GM21619 (cell line): ENCODE data around the gene C2orf72.
"Not testable (repeated sequence)": the region's sequence is repeated elsewhere in the genome, so short reads cannot be mapped to it uniquely, and the experiment has no call there.

ENCODE experiments used
- ATAC-seq: cut with Tn5 transposase; IDR thresholded peaks from one replicate; pipeline ENCODE4 v1.9.1; 2021; ENCODE audit not compliant: unreplicated experiment

C2orf72 gene

DNA sequence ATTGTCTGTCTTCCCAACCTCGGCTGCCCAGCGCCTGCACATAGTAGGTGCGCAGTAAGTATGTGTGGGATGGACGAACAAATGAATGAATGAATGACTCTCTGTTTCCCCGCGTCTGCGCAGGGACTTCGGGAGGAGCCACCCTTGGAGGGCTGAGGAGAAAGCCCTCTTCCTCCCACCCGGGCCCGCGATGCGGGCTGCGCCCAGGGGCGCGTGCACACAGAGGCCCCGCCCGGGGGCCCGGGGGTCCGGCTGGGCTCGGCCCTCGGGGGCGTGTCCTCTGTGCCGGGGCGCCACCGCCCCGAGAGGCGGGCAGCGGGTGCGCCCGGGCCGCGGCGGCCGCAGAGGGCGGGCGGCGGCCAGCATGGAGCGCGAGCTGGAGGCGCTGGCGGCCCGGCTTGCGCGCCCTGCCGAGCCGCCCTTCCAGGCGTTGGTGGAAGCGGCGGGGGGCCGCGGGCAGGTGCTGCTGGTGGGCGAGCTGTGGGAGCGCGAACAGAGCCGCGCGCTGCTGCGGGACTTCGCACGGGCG lies at the start of gene C2orf72:
Gene C2orf72 (plus strand): TSS at position 322 of the 529 bp plus-strand sequence. CDS start 43 bp downstream, at position 365.
- no peak for ATAC-seq

- no peak for ATAC-seq
These were observed 47.6 kb upstream of the C2orf72 start for GRCh38 chr2:230989731-230990130.

- ATAC-seq: no peak
These were observed 47.0 kb upstream of the C2orf72 start for GRCh38 chr2:230990131-230990898.

- ATAC-seq: no peak
These were observed 46.5 kb upstream of the C2orf72 start for GRCh38 chr2:230990899-230991150.

GRCh38 chr2:230991598-230991997 lies 45.7 kb upstream of the C2orf72 start:
- ATAC-seq: no peak

- ATAC-seq: no peak
These were observed 41.5 kb upstream of the C2orf72 start, which contains the start of gene SPATA3 for GRCh38 chr2:230995821-230996220. Gene SPATA3 (plus strand): TSS chr2:230996121. CDS start chr2:230996234, 113 bp downstream.

GRCh38 chr2:230996661-230997060 lies 40.7 kb upstream of the C2orf72 start:
- ATAC-seq: no peak

GRCh38 chr2:230998882-230999281 lies 38.4 kb upstream of the C2orf72 start:
- ATAC-seq: no peak

DNA sequence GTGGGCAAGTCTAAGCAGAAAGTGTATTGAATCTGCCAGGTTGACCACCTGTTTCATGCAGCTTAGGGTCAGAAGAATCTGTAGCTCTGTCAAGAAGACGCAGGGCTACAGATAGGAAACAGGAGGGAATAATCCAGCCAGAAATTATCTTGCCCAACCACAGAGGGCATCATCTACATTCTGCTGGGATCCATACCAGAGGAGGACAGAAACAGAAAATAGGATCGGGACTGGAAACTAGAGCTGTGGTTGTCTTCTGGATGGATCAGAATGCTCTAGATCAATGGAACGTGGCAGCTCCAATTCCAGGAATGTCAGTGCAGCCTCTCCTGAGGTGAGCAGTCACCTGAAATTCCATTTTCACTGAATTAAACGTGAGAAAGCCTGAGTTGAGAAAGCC lies 37.8 kb upstream of the C2orf72 start:
- ATAC-seq: no peak

DNA sequence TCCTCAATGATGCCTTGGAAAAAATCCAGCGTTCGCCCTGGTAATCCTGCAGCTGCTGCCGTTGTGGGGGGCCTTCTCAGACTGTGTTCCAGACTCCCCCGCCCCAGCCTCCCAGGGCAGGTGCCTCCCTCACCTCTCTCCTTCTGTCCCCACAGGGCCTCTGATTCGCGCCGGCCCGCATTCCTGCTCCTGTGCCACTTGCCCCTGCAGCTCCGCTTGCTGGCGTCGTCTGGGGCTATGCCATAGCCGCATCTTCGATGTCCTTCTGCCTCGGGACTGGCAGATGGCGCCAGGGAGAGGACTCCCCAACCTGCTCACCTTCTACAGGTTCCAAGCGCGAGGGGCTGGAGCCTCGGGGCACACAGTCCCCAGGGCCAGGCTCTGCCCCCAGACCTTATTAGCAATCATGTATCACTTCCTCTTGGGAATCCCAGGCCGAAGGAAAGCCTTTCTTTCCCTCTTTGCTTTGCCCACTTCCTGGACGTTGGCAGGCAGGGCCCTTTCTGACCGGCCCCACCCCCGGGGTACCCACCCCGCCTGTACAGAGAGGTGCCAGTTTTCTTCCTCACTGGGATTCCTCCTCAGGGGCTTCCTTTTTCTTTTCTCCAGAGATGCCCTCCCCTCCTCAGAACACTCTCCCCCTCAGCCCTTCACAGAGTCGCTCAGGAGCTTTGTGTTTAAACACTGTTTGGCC lies 37.0 kb upstream of the C2orf72 start:
- no peak for ATAC-seq

- ATAC-seq: no peak
These were observed 36.3 kb upstream of the C2orf72 start for GRCh38 chr2:231001036-231001435.

GRCh38 chr2:231001921-231002320 lies 35.4 kb upstream of the C2orf72 start:
- ATAC-seq: no peak

GRCh38 chr2:231002641-231003040 lies 34.7 kb upstream of the C2orf72 start:
- no peak for ATAC-seq

DNA sequence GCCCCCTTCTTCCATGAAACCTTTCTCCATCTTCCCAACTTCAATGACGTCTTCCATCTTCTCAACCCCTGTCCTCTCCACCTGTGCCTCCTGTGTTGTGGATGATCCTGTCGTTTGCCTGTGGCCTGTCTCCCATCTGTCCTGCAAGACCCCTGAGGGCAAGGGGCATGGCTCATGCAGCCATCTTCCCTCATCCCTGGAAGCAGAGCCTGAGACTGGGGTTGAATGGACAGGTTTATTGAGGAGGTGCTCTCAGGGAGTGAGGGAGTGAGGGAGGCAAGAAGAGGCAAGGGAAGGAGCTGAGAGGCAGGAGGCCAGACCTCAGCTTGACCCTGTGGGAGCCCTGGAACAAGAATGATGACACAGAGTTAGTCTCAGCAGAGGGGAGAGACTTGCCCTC lies 34.1 kb upstream of the C2orf72 start:
- no peak for ATAC-seq

- not testable (repeated sequence) for ATAC-seq
These were observed 32.4 kb upstream of the C2orf72 start for GRCh38 chr2:231004930-231005329.

- no peak for ATAC-seq
These were observed 29.8 kb upstream of the C2orf72 start for GRCh38 chr2:231007286-231008098.

GRCh38 chr2:231008131-231008530 lies 29.2 kb upstream of the C2orf72 start:
- no peak for ATAC-seq

DNA sequence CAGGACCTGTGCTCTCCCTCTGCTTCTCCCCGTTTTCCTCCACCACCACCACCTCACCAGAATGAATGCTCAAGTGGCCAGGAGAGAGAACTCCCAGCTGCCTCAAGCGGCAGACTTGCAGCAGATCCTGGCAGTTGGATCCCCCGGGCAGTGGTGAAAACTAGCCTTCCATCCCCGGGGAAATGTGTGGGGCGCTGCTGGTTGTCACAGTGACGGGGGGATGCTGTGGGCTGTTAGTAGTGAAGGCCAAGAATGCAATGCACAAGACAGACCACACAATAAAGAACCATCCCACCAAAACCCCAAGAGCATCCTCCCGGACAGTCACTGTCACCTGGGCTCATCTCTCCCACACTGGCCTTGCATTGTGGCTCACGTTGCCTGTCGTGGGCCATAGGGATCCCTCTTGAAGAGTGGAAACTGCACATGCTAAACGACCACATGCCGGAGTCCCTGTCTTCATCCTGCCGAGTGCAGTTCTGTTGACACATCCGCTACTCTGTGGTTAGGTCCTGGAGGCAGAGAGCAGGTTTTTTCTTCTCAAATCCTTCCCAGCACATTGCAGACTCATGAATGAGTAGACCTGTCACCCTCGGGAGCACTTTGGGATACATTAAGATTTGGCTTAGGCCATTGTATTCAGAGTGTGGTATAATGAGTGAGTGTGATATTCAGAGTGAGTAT lies 27.9 kb upstream of the C2orf72 start:
- no peak for ATAC-seq

DNA sequence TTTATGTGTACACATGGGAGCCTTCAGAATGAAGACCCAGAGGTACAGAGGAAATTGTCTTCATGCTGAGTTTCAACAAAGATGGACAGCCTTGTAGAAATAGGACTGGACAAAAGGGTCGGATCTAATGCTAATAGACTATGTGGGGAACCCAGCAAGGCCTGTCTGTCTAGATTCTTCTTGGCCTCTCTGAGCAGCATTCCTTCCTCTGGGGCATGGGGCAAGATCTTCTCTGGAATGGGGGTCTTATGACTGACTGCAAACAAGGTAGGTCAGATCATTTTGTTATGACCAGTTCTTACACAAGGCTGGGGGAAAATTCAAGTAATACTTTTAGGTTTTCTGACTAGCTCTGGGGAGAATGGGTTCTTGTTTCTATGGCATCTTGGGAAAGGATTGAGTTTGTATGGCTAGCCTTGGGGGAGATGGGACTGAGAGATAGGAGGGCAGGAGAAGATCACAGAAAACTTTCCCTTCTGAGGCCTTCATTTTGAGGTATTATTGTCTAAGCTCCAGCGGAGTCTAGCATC lies 27.1 kb upstream of the C2orf72 start:
- no peak for ATAC-seq

DNA sequence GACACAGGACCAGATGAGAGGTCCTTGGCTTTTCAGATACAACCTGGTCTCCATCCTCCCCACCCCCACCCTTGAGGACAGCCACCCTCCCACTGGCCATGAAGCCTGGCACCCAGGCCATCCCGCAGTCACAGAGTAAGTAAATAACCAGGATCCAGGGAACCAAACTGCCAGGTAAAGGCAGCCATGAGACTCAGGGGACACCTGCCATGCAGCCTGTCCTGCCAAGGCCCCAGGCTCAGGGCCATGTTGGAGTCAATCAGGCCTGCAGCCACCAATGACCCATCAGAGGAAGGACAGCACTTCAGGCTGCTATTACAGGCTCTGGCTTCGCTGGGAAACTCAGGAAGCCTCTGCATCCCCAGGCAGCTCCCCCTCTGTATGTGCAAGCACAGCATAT lies 25.8 kb upstream of the C2orf72 start:
- ATAC-seq: no peak

GRCh38 chr2:231012463-231012862 lies 24.9 kb upstream of the C2orf72 start:
- no peak for ATAC-seq
